Measurements from ENCODE around the gene SHKBP1. TPM values are rescaled to one million over a fixed set of nuclear protein-coding genes. Genes with fewer than 3 reads are reported as not detected.
A peak's percentile ranks its signal among the peaks of the same experiment; 100 is the strongest.

SHKBP1 gene
- total RNA-seq, 1 experiment from 2014 or later: 49.7 TPM

DNA sequence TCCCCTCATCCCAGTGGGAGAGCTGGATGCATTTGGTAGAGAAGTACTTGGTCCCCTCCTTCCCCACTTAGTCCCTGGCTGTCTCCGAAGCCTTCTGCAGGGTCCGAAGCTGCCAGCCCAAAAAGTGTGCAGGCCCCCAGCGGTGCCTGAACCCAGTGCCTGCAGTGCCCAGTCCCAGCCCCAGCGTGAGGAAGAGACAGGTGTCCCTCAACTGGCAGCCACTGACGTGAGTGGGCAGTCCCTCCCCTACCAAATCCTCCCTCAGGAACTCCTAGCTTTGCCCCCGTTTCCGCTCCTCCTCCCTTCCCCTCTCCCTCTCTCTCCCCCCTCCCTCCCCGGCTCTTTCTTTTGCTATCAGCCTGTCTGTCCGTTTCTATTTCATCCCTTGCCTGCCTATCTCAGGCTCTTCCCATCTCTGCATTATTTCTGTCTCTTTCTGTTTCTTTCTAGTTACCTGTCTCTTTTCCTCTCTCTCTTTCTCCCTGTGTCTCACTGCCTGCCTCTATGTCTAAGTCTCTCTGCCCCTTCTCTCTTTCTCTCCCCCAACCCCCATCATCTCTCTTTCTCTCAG, 22.7 kb downstream of the SHKBP1 start:
- Histone ChIP-seq H3K79me2 (ENCODE audit: low read length) (no peaks in the 10 kb centered on the region), H3K9ac (ENCODE audit: low read length) (no peak overlapping the region), H3K4me2 (ENCODE audit: low read depth, low read length, poor library complexity, severe bottlenecking) (no peak overlapping the region), H2AFZ (ENCODE audit: low read length) (no peak overlapping the region), H4K20me1 (ENCODE audit: insufficient read depth, low read depth, low read length) (peaks cover 4% of the 10 kb centered on the region; the same call in 1 of the 2 replicates), H3K4me1 (ENCODE audit: low read length) (peaks cover 44% of the 10 kb centered on the region), H3K4me3 (ENCODE audit: low read length) (no peak overlapping the region), H3K36me3 (ENCODE audit: insufficient read depth, low read length) (no peaks in the 10 kb centered on the region), H3K27me3 (ENCODE audit: low read length) (no peaks in the 10 kb centered on the region), H3K9me2 (replicated peaks; ENCODE audit: insufficient read depth, low read length) (no peaks in the 10 kb centered on the region), H3K9me3 (ENCODE audit: low read length) (no peaks in the 10 kb centered on the region), H3K27ac (ENCODE audit: low read length) (no peak overlapping the region)
- no peak for DNase-seq

DNA sequence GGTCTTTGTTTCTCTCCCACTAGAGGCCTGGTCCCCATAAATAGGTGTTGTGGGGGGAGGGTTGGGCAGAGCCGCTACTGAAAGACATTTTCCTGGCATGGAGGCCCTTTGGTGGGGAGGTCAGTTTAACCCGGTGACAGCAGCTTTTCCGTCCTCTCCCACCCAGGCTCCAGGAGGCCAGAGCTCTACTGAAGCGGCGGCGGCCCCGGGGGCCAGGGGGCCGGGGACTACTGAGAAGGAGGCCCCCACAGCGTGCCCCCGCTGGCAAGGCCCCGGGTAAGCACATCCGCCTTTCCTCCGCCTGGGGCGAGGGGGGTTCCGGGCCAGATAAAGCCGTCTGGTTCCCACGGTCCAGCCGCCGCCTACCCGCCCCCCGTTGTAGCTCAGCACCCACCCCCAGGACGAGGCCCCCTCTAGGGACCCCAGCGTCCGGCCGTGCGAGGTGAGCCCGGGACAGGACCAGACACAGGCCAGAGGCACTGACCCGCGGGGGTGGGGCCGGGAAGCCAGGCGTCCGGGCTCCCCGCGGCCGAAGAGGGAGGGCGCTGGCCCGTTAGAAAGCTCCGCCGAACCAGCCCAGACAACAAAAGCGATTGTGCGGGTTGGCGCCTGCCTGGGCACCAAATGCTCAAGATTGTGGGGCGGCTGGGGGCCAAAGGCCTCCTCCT, 23.4 kb downstream of the SHKBP1 start:
- Histone ChIP-seq H3K36me3 (ENCODE audit: insufficient read depth, low read length) (no peaks in the 10 kb centered on the region), H3K4me3 (ENCODE audit: low read length) (no peak overlapping the region), H3K9ac (ENCODE audit: low read length) (no peak overlapping the region), H3K27me3 (ENCODE audit: low read length) (no peaks in the 10 kb centered on the region), H3K4me2 (ENCODE audit: low read depth, low read length, poor library complexity, severe bottlenecking) (no peak overlapping the region), H3K79me2 (ENCODE audit: low read length) (no peaks in the 10 kb centered on the region), H2AFZ (ENCODE audit: low read length) (no peak overlapping the region), H3K4me1 (ENCODE audit: low read length) (peaks cover 43% of the 10 kb centered on the region), H3K27ac (ENCODE audit: low read length) (no peak overlapping the region), H4K20me1 (ENCODE audit: insufficient read depth, low read depth, low read length) (peaks cover 4% of the 10 kb centered on the region; the same call in 1 of the 2 replicates), H3K9me3 (ENCODE audit: low read length) (no peaks in the 10 kb centered on the region), H3K9me2 (replicated peaks; ENCODE audit: insufficient read depth, low read length) (no peaks in the 10 kb centered on the region)
- no peak for DNase-seq

- Histone ChIP-seq H3K4me1 (ENCODE audit: low read length) (peaks cover 48% of the 10 kb centered on the region), H3K9ac (ENCODE audit: low read length) (no peak overlapping the region), H3K4me2 (ENCODE audit: low read depth, low read length, poor library complexity, severe bottlenecking) (peak overlapping the region; percentile 32), H3K36me3 (ENCODE audit: insufficient read depth, low read length) (no peaks in the 10 kb centered on the region), H3K79me2 (ENCODE audit: low read length) (no peaks in the 10 kb centered on the region), H4K20me1 (ENCODE audit: insufficient read depth, low read depth, low read length) (peaks cover 4% of the 10 kb centered on the region; the same call in 1 of the 2 replicates), H2AFZ (ENCODE audit: low read length) (no peak overlapping the region), H3K4me3 (ENCODE audit: low read length) (no peak overlapping the region), H3K9me3 (ENCODE audit: low read length) (no peaks in the 10 kb centered on the region), H3K9me2 (replicated peaks; ENCODE audit: insufficient read depth, low read length) (no peaks in the 10 kb centered on the region), H3K27me3 (ENCODE audit: low read length) (no peaks in the 10 kb centered on the region), H3K27ac (ENCODE audit: low read length) (no peak overlapping the region)
- no peak for DNase-seq
These were observed 24.0 kb downstream of the SHKBP1 start for GRCh38 chr19:40600570-40601133.

DNA sequence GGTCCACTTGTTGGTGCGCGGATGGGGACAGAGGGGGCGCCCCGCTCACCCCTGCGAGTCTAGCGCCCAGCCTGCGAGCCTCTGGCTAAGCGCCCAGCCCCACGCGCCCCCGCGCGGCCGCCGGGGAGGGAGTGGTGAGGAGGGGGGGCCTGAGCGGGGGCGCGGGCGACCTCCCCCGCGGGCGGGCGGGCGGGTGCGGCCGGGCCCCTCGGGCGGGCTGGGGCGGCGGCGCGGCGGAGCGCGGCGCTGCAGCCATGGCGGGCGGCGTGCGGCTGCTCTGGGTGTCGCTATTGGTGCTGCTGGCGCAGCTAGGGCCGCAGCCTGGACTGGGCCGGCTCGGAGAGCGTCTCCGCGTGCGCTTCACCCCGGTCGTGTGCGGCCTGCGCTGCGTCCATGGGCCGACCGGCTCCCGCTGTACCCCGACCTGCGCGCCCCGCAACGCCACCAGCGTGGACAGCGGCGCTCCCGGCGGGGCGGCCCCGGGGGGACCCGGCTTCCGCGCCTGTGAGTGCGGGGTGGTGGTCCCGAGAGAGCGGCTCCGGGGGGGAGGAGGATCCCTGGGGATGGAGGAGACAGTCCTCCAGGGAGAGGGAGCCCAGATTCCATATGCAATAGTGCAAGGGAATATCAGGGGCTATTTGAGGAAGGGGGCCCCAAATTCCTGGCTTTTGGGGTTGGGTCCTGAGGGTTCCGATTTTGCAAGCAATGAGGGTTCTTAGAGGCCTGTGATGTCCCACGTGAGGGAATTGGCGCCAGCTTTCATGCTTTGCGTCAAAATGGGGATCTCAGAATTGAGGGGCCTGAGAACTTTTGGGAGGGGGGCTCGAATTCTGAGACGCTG, 24.7 kb downstream of the SHKBP1 start, which contains the start of gene LTBP4:
LTBP4 (plus strand) TSS at position 236 of the 841 bp plus-strand sequence; CDS start at position 255, 19 bp downstream.
- Histone ChIP-seq H3K4me3 (ENCODE audit: low read length) (peak within 1 kb of the TSS; percentile 60), H3K4me2 (ENCODE audit: low read depth, low read length, poor library complexity, severe bottlenecking) (peak within 1 kb of the TSS; percentile 71), H3K79me2 (ENCODE audit: low read length) (no peaks in the 10 kb centered on the region), H3K36me3 (ENCODE audit: insufficient read depth, low read length) (no peaks in the 10 kb centered on the region), H3K4me1 (ENCODE audit: low read length) (peaks cover 55% of the 10 kb centered on the region), H3K9ac (ENCODE audit: low read length) (peak within 1 kb of the TSS; percentile 66), H3K9me3 (ENCODE audit: low read length) (no peaks in the 10 kb centered on the region), H3K9me2 (replicated peaks; ENCODE audit: insufficient read depth, low read length) (no peaks in the 10 kb centered on the region), H4K20me1 (ENCODE audit: insufficient read depth, low read depth, low read length) (peaks cover 4% of the 10 kb centered on the region; the same call in 1 of the 2 replicates), H3K27me3 (ENCODE audit: low read length) (no peaks in the 10 kb centered on the region), H2AFZ (ENCODE audit: low read length) (peak within 1 kb of the TSS; percentile 48; the same call in 1 of the 2 replicates), H3K27ac (ENCODE audit: low read length) (no peak within 1 kb of the TSS)
- no peak for DNase-seq

- Histone ChIP-seq H3K4me1 (ENCODE audit: low read length) (peaks cover 57% of the 10 kb centered on the region), H3K9ac (ENCODE audit: low read length) (no peak overlapping the region), H3K79me2 (ENCODE audit: low read length) (no peaks in the 10 kb centered on the region), H3K4me2 (ENCODE audit: low read depth, low read length, poor library complexity, severe bottlenecking) (peak overlapping the region; percentile 58), H2AFZ (ENCODE audit: low read length) (no peak overlapping the region), H3K9me3 (ENCODE audit: low read length) (no peaks in the 10 kb centered on the region), H3K27me3 (ENCODE audit: low read length) (no peaks in the 10 kb centered on the region), H4K20me1 (ENCODE audit: insufficient read depth, low read depth, low read length) (peaks cover 4% of the 10 kb centered on the region; the same call in 1 of the 2 replicates), H3K9me2 (replicated peaks; ENCODE audit: insufficient read depth, low read length) (no peaks in the 10 kb centered on the region), H3K36me3 (ENCODE audit: insufficient read depth, low read length) (no peaks in the 10 kb centered on the region), H3K27ac (ENCODE audit: low read length) (no peak overlapping the region), H3K4me3 (ENCODE audit: low read length) (peak overlapping the region; percentile 50; the same call in 1 of the 2 replicates)
- DNase-seq: no peak
These were observed 26.4 kb downstream of the SHKBP1 start for GRCh38 chr19:40603071-40603388.

GRCh38 chr19:40603389-40604170, 26.9 kb downstream of the SHKBP1 start:
- Histone ChIP-seq H3K9me3 (ENCODE audit: low read length) (no peaks in the 10 kb centered on the region), H3K27ac (ENCODE audit: low read length) (no peak overlapping the region), H3K4me3 (ENCODE audit: low read length) (peak overlapping the region; percentile 50; the same call in 1 of the 2 replicates), H3K9me2 (replicated peaks; ENCODE audit: insufficient read depth, low read length) (no peaks in the 10 kb centered on the region), H3K27me3 (ENCODE audit: low read length) (no peaks in the 10 kb centered on the region), H3K9ac (ENCODE audit: low read length) (no peak overlapping the region), H3K79me2 (ENCODE audit: low read length) (no peaks in the 10 kb centered on the region), H2AFZ (ENCODE audit: low read length) (no peak overlapping the region), H3K36me3 (ENCODE audit: insufficient read depth, low read length) (no peaks in the 10 kb centered on the region), H3K4me1 (ENCODE audit: low read length) (peaks cover 52% of the 10 kb centered on the region), H3K4me2 (ENCODE audit: low read depth, low read length, poor library complexity, severe bottlenecking) (peak overlapping the region; percentile 58), H4K20me1 (ENCODE audit: insufficient read depth, low read depth, low read length) (peaks cover 4% of the 10 kb centered on the region; the same call in 1 of the 2 replicates)
- peak; percentile 100 for DNase-seq

- Histone ChIP-seq H3K36me3 (ENCODE audit: insufficient read depth, low read length) (no peaks in the 10 kb centered on the region), H3K9ac (ENCODE audit: low read length) (no peak overlapping the region), H4K20me1 (ENCODE audit: insufficient read depth, low read depth, low read length) (no peaks in the 10 kb centered on the region; the same call in 1 of the 2 replicates), H3K4me2 (ENCODE audit: low read depth, low read length, poor library complexity, severe bottlenecking) (no peak overlapping the region), H3K4me1 (ENCODE audit: low read length) (peaks cover 54% of the 10 kb centered on the region), H3K9me2 (replicated peaks; ENCODE audit: insufficient read depth, low read length) (no peaks in the 10 kb centered on the region), H2AFZ (ENCODE audit: low read length) (no peak overlapping the region), H3K27ac (ENCODE audit: low read length) (no peak overlapping the region), H3K79me2 (ENCODE audit: low read length) (no peaks in the 10 kb centered on the region), H3K9me3 (ENCODE audit: low read length) (no peaks in the 10 kb centered on the region), H3K4me3 (ENCODE audit: low read length) (no peak overlapping the region), H3K27me3 (ENCODE audit: low read length) (no peaks in the 10 kb centered on the region)
- DNase-seq: no peak
These were observed 27.5 kb downstream of the SHKBP1 start for GRCh38 chr19:40604171-40604646.

Measured in Karpas-422 (cell line).